ENCODE results near the gene PLA2G15. TPM values are rescaled to one million over a fixed set of nuclear protein-coding genes. Genes with fewer than 3 reads are reported as not detected.

Gene PLA2G15
- total RNA-seq, 1 donor = 30.8 TPM

DNA sequence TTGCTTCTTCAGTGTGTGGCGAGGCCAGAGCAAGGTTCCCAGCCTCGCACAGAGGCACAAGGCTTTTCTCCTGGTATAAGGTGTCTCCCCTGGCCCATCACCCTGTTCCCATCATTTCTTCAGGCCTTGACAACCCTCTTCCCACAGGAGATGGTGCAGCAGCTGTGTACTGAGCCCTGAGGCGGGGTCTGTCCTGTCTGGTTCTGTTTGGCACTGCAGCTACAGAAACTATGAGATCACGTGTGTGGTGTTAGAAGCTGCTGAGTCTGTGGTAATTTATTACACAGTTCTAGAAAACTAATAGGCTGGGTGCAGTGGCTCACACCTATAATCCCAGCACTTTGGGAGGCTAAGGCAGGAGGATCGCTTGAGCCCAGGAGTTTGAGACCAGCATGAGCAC, 7.2 kb downstream of the PLA2G15 start:
- peak; percentile 19 for DNase-seq (ENCODE audit: insufficient read length, low spot score, missing footprints)
- Histone ChIP-seq H3K4me1 (ENCODE audit: insufficient read depth, low read length) (peaks cover 3% of the 10 kb centered on the region), H4K20me1 (ENCODE audit: insufficient read depth, low read length) (no peaks in the 10 kb centered on the region), H3K4me3 (ENCODE audit: insufficient read depth, low read length) (no peak overlapping the region), H3K27ac (ENCODE audit: low read depth, low read length) (no peak overlapping the region), H3K79me2 (ENCODE audit: insufficient read depth, low read length) (peaks cover 26% of the 10 kb centered on the region), H3K36me3 (ENCODE audit: insufficient read depth, low read length) (peaks cover 36% of the 10 kb centered on the region), H2AFZ (ENCODE audit: low read length) (no peak overlapping the region), H3K9me3 (ENCODE audit: low read depth, low read length) (no peaks in the 10 kb centered on the region), H3K27me3 (ENCODE audit: insufficient read depth, low read length) (no peaks in the 10 kb centered on the region), H3K4me2 (ENCODE audit: insufficient read depth, low read length) (no peak overlapping the region)
- TF ChIP-seq, protein P1, sequence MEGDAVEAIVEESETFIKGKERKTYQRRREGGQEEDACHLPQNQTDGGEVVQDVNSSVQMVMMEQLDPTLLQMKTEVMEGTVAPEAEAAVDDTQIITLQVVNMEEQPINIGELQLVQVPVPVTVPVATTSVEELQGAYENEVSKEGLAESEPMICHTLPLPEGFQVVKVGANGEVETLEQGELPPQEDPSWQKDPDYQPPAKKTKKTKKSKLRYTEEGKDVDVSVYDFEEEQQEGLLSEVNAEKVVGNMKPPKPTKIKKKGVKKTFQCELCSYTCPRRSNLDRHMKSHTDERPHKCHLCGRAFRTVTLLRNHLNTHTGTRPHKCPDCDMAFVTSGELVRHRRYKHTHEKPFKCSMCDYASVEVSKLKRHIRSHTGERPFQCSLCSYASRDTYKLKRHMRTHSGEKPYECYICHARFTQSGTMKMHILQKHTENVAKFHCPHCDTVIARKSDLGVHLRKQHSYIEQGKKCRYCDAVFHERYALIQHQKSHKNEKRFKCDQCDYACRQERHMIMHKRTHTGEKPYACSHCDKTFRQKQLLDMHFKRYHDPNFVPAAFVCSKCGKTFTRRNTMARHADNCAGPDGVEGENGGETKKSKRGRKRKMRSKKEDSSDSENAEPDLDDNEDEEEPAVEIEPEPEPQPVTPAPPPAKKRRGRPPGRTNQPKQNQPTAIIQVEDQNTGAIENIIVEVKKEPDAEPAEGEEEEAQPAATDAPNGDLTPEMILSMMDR (IDR thresholded peaks at IDR 0.05; ENCODE audit: extremely low read depth, low read depth, low read length) = no peak

DNA sequence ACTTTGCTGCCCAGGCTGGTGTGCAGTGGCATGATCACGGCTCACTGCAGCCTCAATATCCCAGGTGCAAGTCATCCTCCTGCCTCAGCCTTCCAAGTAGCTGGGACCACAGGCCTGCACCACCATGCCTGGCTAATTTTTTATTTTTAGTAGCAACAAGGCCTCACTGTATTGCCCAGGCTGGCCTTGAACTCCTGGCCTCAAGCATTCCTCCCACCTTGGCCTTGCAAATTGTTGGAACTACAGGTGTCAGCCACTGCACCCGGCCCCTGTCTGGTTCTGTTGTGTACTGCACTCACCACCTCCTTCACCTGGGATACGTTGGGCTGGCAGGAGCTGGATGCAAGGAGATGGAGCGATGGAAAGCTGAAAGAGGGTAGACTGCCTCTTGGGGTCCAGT, 8.5 kb downstream of the PLA2G15 start:
- H3K27ac ChIP-seq (ENCODE audit: low read depth, low read length) = no peak overlapping the region
- H3K27me3 ChIP-seq (ENCODE audit: insufficient read depth, low read length) = no peaks in the 10 kb centered on the region
- no peak for DNase-seq (ENCODE audit: insufficient read length, low spot score, missing footprints)
- no peaks in the 10 kb centered on the region for H3K9me3 ChIP-seq (ENCODE audit: low read depth, low read length)
- TF ChIP-seq, protein P1 (IDR thresholded peaks at IDR 0.05; ENCODE audit: extremely low read depth, low read depth, low read length) = no peak
- H3K4me1 ChIP-seq (ENCODE audit: insufficient read depth, low read length) = peaks cover 16% of the 10 kb centered on the region
- no peaks in the 10 kb centered on the region for H4K20me1 ChIP-seq (ENCODE audit: insufficient read depth, low read length)
- no peak overlapping the region for H3K4me3 ChIP-seq (ENCODE audit: insufficient read depth, low read length)
- peaks cover 13% of the 10 kb centered on the region for H3K79me2 ChIP-seq (ENCODE audit: insufficient read depth, low read length)
- H3K36me3 ChIP-seq (ENCODE audit: insufficient read depth, low read length) = peaks cover 36% of the 10 kb centered on the region
- H2AFZ ChIP-seq (ENCODE audit: low read length) = no peak overlapping the region
- no peak overlapping the region for H3K4me2 ChIP-seq (ENCODE audit: insufficient read depth, low read length)

DNA sequence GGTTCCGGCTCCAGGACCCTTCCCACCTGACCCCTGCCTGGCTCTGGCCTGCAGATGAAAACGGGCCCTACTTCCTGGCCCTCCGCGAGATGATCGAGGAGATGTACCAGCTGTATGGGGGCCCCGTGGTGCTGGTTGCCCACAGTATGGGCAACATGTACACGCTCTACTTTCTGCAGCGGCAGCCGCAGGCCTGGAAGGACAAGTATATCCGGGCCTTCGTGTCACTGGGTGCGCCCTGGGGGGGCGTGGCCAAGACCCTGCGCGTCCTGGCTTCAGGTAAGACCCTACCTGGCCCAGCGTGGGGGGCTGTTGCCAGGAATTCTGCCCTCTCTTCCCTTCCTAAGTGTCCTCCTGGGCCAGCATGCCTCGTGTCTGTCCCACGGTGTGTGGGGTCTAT, 10.5 kb downstream of the PLA2G15 start:
- Histone ChIP-seq H2AFZ (ENCODE audit: low read length) (no peak overlapping the region), H3K9me3 (ENCODE audit: low read depth, low read length) (no peaks in the 10 kb centered on the region), H3K4me1 (ENCODE audit: insufficient read depth, low read length) (peaks cover 17% of the 10 kb centered on the region), H3K4me3 (ENCODE audit: insufficient read depth, low read length) (no peak overlapping the region), H3K36me3 (ENCODE audit: insufficient read depth, low read length) (peaks cover 52% of the 10 kb centered on the region), H3K27ac (ENCODE audit: low read depth, low read length) (no peak overlapping the region), H4K20me1 (ENCODE audit: insufficient read depth, low read length) (no peaks in the 10 kb centered on the region), H3K79me2 (ENCODE audit: insufficient read depth, low read length) (peaks cover 6% of the 10 kb centered on the region), H3K4me2 (ENCODE audit: insufficient read depth, low read length) (no peak overlapping the region), H3K27me3 (ENCODE audit: insufficient read depth, low read length) (no peaks in the 10 kb centered on the region)
- DNase-seq (ENCODE audit: insufficient read length, low spot score, missing footprints) = peak; percentile 29
- TF ChIP-seq, protein P1 (IDR thresholded peaks at IDR 0.05; ENCODE audit: extremely low read depth, low read depth, low read length) = no peak

DNA sequence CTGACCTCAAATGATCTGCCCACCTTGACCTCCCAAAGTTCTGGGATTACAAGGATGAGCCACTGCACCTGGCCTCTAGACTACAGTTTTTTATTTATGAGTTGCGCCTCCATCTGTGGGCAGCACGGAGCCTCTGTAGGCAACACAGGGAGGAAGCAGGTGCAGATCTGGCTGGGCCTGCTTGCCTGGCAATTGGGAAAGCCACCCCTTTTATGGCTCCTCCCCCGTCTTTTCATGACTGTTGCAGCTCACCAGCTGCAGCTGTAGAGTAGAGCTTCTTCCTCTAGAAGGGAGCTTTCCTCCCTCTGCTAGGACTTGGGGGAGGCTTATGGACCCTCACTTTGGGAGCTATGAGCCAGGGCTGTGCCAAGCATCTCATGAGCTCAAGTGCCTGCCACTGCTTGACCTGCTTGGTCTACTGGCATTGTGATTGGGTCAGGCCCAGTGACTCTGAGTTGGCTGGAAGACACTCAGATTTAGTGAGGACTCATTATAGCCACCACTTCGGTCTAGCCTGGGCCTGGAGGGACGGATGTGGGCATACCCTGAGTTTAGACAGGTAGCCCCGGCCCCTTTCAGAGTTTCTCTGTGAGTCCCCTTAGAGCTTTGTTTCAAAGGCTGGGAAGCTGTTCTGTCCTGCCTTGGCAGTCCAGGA, 12.2 kb downstream of the PLA2G15 start:
- H3K36me3 ChIP-seq (ENCODE audit: insufficient read depth, low read length) = peaks cover 45% of the 10 kb centered on the region
- peaks cover 17% of the 10 kb centered on the region for H3K4me1 ChIP-seq (ENCODE audit: insufficient read depth, low read length)
- H4K20me1 ChIP-seq (ENCODE audit: insufficient read depth, low read length) = no peaks in the 10 kb centered on the region
- H3K9me3 ChIP-seq (ENCODE audit: low read depth, low read length) = no peaks in the 10 kb centered on the region
- TF ChIP-seq, protein P1 (IDR thresholded peaks at IDR 0.05; ENCODE audit: extremely low read depth, low read depth, low read length) = no peak
- H2AFZ ChIP-seq (ENCODE audit: low read length) = peak overlapping the region; percentile 49
- H3K27ac ChIP-seq (ENCODE audit: low read depth, low read length) = peak overlapping the region; percentile 78
- H3K4me2 ChIP-seq (ENCODE audit: insufficient read depth, low read length) = peak overlapping the region; percentile 52
- H3K4me3 ChIP-seq (ENCODE audit: insufficient read depth, low read length) = no peak overlapping the region
- H3K79me2 ChIP-seq (ENCODE audit: insufficient read depth, low read length) = peaks cover 4% of the 10 kb centered on the region
- DNase-seq (ENCODE audit: insufficient read length, low spot score, missing footprints) = peak; percentile 87
- H3K27me3 ChIP-seq (ENCODE audit: insufficient read depth, low read length) = no peaks in the 10 kb centered on the region
